Measurements from ENCODE around the gene NCAN.
"Not testable (repeated sequence)": the region's sequence is repeated elsewhere in the genome, so short reads cannot be mapped to it uniquely, and the experiment has no call there.

Gene NCAN

GRCh38 chr19:19201697-19202630, 9.8 kb upstream of the NCAN start:
- DNase-seq, result no peak

- DNase-seq, result no peak
Measured at GRCh38 chr19:19202707-19203011, 9.1 kb upstream of the NCAN start.

GRCh38 chr19:19203012-19203856, 8.5 kb upstream of the NCAN start, which contains the start of gene NR2C2AP:
TSS of gene NR2C2AP (minus strand) at chr19:19203414. CDS start at chr19:19203060, 354 bp downstream.
- peak; percentile 87 for DNase-seq

GRCh38 chr19:19204181-19204580, 7.6 kb upstream of the NCAN start:
- DNase-seq, result no peak

- no peak for DNase-seq
Measured at GRCh38 chr19:19205416-19206410, 6.0 kb upstream of the NCAN start.

GRCh38 chr19:19206938-19207337, 4.8 kb upstream of the NCAN start:
- DNase-seq, result no peak

GRCh38 chr19:19207637-19208572, 3.9 kb upstream of the NCAN start:
- no peak for DNase-seq

- DNase-seq, result no peak
Measured at GRCh38 chr19:19209372-19209771, 2.4 kb upstream of the NCAN start.

- no peak for DNase-seq
Measured at GRCh38 chr19:19212916-19213315, 1.2 kb downstream of the NCAN start.

- DNase-seq, result no peak
Measured at GRCh38 chr19:19213426-19214158, 1.8 kb downstream of the NCAN start.

- no peak for DNase-seq
Measured at GRCh38 chr19:19214159-19214490, 2.4 kb downstream of the NCAN start.

GRCh38 chr19:19214892-19215291, 3.1 kb downstream of the NCAN start:
- DNase-seq, result no peak

- no peak for DNase-seq
Measured at GRCh38 chr19:19215792-19216191, 4.0 kb downstream of the NCAN start.

GRCh38 chr19:19217099-19217498, 5.3 kb downstream of the NCAN start:
- DNase-seq, result no peak

GRCh38 chr19:19218911-19219310, 7.2 kb downstream of the NCAN start:
- no peak for DNase-seq

- DNase-seq, result not testable (repeated sequence)
Measured at GRCh38 chr19:19221000-19221399, 9.2 kb downstream of the NCAN start.

- DNase-seq, result no peak
Measured at GRCh38 chr19:19223060-19223459, 11.3 kb downstream of the NCAN start.

GRCh38 chr19:19223636-19224035, 11.9 kb downstream of the NCAN start:
- DNase-seq, result no peak

GRCh38 chr19:19224150-19224851, 12.5 kb downstream of the NCAN start:
- no peak for DNase-seq

GRCh38 chr19:19224852-19225494, 13.2 kb downstream of the NCAN start:
- DNase-seq, result peak; percentile 69

All from activated effector memory CD4-positive, alpha-beta T cell treated with Interleukin-2 at 50 U/mL for 16 hours (primary cell).